H1 (cell line): ENCODE results near the gene WDR74. TPM values are rescaled to one million over a fixed set of nuclear protein-coding genes. Genes with fewer than 3 reads are reported as not detected.

Source experiments
- CTCF ChIA-PET: fragments of 300-600 bp; sonication (Branson Sonifier 250); formaldehyde crosslinking; loops from one replicate; lab custom pipeline; 2021; ENCODE audit not compliant: partially characterized antibody; lab: Charles Lee
- POLR2A ChIA-PET: fragments of 300-600 bp; sonication (Branson Sonifier 250); formaldehyde crosslinking; loops from one replicate; lab custom pipeline; 2021; ENCODE audit warnings: inconsistent platforms; ENCODE audit not compliant: partially characterized antibody; lab: Charles Lee
- DNase-seq, 2 experiments: peaks; one replicate each; pipeline versions ENCODE4 v3.0.0 to v3.0.0-alpha.2; 2010 to 2022; ENCODE audit warnings: low spot score in 2 of 2, low read depth in 1 of 2, mixed read lengths in 1 of 2
- FAIRE-seq: peaks from 2 replicates; lab custom pipeline; 2011; peaks lifted over from hg19 to GRCh38; lab: Jason Lieb, UNC
- H2AFZ ChIP-seq: 2 replicates; pipeline ENCODE4 v1.8.1; 2012; ENCODE audit warnings: low read length, inconsistent platforms
- H2AK5ac ChIP-seq: 2 replicates; pipeline ENCODE4 v1.6.1; 2013; ENCODE audit warnings: low read depth, low read length
- H2BK120ac ChIP-seq: replicated peaks from 2 replicates; pipeline ENCODE3; 2013; ENCODE audit warnings: low read depth, low read length, inconsistent platforms
- H2BK12ac ChIP-seq: 2 replicates; pipeline ENCODE4 v1.6.1; 2013; ENCODE audit warnings: low read depth, low read length
- H2BK15ac ChIP-seq: 2 replicates; pipeline ENCODE4 v1.6.1; 2013; ENCODE audit warnings: low read length
- H2BK20ac ChIP-seq: 2 replicates; pipeline ENCODE4 v1.6.1; 2013; ENCODE audit warnings: low read length
- H2BK5ac ChIP-seq: 2 replicates; pipeline ENCODE4 v1.6.1; 2013; ENCODE audit warnings: low read depth, low read length
- H3K14ac ChIP-seq: 2 replicates; pipeline ENCODE4 v1.6.1; 2013; ENCODE audit warnings: inconsistent platforms; ENCODE audit not compliant: insufficient read length
- H3K18ac ChIP-seq: 2 replicates; pipeline ENCODE4 v1.6.1; 2013; ENCODE audit warnings: low read length; ENCODE audit errors: extremely low read depth
- H3K23ac ChIP-seq: 2 replicates; pipeline ENCODE4 v1.6.1; 2013; ENCODE audit warnings: inconsistent platforms; ENCODE audit not compliant: insufficient read length
- H3K23me2 ChIP-seq: 2 replicates; pipeline ENCODE4 v1.6.1; 2013; ENCODE audit warnings: low read depth, low read length
- H3K27ac ChIP-seq: 2 replicates; pipeline ENCODE4 v1.6.1; 2011; ENCODE audit warnings: low read depth, low read length, inconsistent platforms
- H3K27me3 ChIP-seq, 4 experiments: replicated peaks in 1 of 4; 1 replicate in 1 of 4; 2 replicates in 3 of 4; pipeline versions ENCODE4 v1.6.1 to v1.8.1; 2011 to 2013; ENCODE audit warnings: low read length in 3 of 4, mild to moderate bottlenecking in 3 of 4, inconsistent platforms in 2 of 4, mixed read lengths in 2 of 4, moderate library complexity in 1 of 4; ENCODE audit not compliant: control insufficient read depth in 3 of 4, insufficient read depth in 3 of 4; ENCODE audit errors: extremely low read depth in 1 of 4
- H3K36me3 ChIP-seq, 4 experiments: 2 replicates each; pipeline versions ENCODE4 v1.6.1 to v1.8.1; 2011 to 2013; ENCODE audit warnings: mild to moderate bottlenecking in 4 of 4, low read length in 3 of 4, moderate library complexity in 2 of 4, control low read depth in 1 of 4, inconsistent platforms in 1 of 4; ENCODE audit not compliant: insufficient read depth in 4 of 4, control insufficient read depth in 2 of 4
- H3K4ac ChIP-seq: replicated peaks from 2 replicates; pipeline ENCODE3; 2013; ENCODE audit warnings: low read length, low read depth, mixed read lengths, inconsistent platforms; ENCODE audit not compliant: insufficient read length
- H3K4me1 ChIP-seq, 4 experiments: replicated peaks in 1 of 4; 1 replicate in 1 of 4; 2 replicates in 3 of 4; pipeline versions ENCODE4 v1.6.1 to v1.8.1; 2011 to 2013; ENCODE audit warnings: low read length in 3 of 4, inconsistent platforms in 2 of 4, mixed read lengths in 1 of 4; ENCODE audit not compliant: insufficient read depth in 4 of 4, control insufficient read depth in 3 of 4
- H3K4me2 ChIP-seq, 2 experiments: 2 replicates each; pipeline versions ENCODE4 v1.6.1 to v1.8.1; 2011 to 2013; ENCODE audit warnings: low read depth in 2 of 2, low read length in 2 of 2, control low read depth in 1 of 2, inconsistent platforms in 1 of 2, mild to moderate bottlenecking in 1 of 2; ENCODE audit not compliant: insufficient read depth in 1 of 2
- H3K4me3 ChIP-seq, 4 experiments: fragments of 200-600, 300-600 bp in 1 of 4; sonication (generic), shearing (Covaris generic), sonication (Bioruptor Twin) in 1 of 4; 2 replicates each; pipeline versions ENCODE4 v1.5.1 to v1.8.1; 2011 to 2016; ENCODE audit warnings: low read length in 4 of 4, low read depth in 3 of 4, control low read depth in 2 of 4, inconsistent platforms in 2 of 4, mild to moderate bottlenecking in 2 of 4, mixed read lengths in 1 of 4, moderate library complexity in 1 of 4; ENCODE audit not compliant: insufficient read depth in 2 of 4; ENCODE audit errors: extremely low read depth in 1 of 4
- H3K56ac ChIP-seq: replicated peaks from 2 replicates; pipeline ENCODE3; 2013; ENCODE audit warnings: low read depth, mild to moderate bottlenecking, mixed read lengths, low read length, inconsistent platforms; ENCODE audit not compliant: insufficient read length
- H3K79me1 ChIP-seq: 2 replicates; pipeline ENCODE4 v1.6.1; 2013; ENCODE audit warnings: low read depth, low read length, control low read depth
- H3K79me2 ChIP-seq, 2 experiments: 2 replicates each; pipeline versions ENCODE4 v1.6.1 to v1.8.1; 2012 to 2013; ENCODE audit warnings: low read length in 2 of 2, mild to moderate bottlenecking in 2 of 2, inconsistent platforms in 1 of 2; ENCODE audit not compliant: insufficient read depth in 2 of 2, control insufficient read depth in 1 of 2
- H3K9ac ChIP-seq, 4 experiments: replicated peaks in 1 of 4; 1 replicate in 1 of 4; 2 replicates in 3 of 4; pipeline versions ENCODE4 v1.6.1 to v1.8.1; 2011 to 2013; ENCODE audit warnings: low read depth in 3 of 4, low read length in 3 of 4, control low read depth in 2 of 4, mild to moderate bottlenecking in 2 of 4, moderate library complexity in 2 of 4, inconsistent platforms in 1 of 4; ENCODE audit errors: extremely low read depth in 1 of 4
- H3K9me3 ChIP-seq, 2 experiments: 2 replicates each; pipeline versions ENCODE4 v1.6.1 to v1.8.1; 2012 to 2013; ENCODE audit warnings: mild to moderate bottlenecking in 2 of 2, moderate library complexity in 2 of 2, control low read depth in 1 of 2, inconsistent platforms in 1 of 2, low read depth in 1 of 2, low read length in 1 of 2, mixed read lengths in 1 of 2; ENCODE audit not compliant: insufficient read depth in 2 of 2
- H4K20me1 ChIP-seq, 2 experiments: replicated peaks in 1 of 2; 2 replicates each; pipeline versions ENCODE3 to v1.8.1; 2011 to 2013; ENCODE audit warnings: inconsistent platforms in 2 of 2, low read length in 2 of 2, mild to moderate bottlenecking in 1 of 2; ENCODE audit not compliant: insufficient read depth in 2 of 2, control insufficient read depth in 1 of 2
- H4K5ac ChIP-seq: 2 replicates; pipeline ENCODE4 v1.6.1; 2013; ENCODE audit warnings: low read length, low read depth, mixed read lengths, inconsistent platforms; ENCODE audit not compliant: insufficient read length
- H4K8ac ChIP-seq: 2 replicates; pipeline ENCODE4 v1.8.0; 2013; ENCODE audit warnings: mild to moderate bottlenecking, moderate library complexity, low read length, inconsistent platforms; ENCODE audit not compliant: insufficient read depth; ENCODE audit errors: extremely low read depth
- H4K91ac ChIP-seq: replicated peaks from 2 replicates; pipeline ENCODE3; 2013; ENCODE audit warnings: low read length, mixed read lengths, inconsistent platforms; ENCODE audit not compliant: insufficient read length
- BACH1 ChIP-seq: IDR thresholded peaks from 2 replicates; pipeline ENCODE4 v1.6.1; 2012; ENCODE audit warnings: low read length, improper control_type of control experiment
- BCL11A ChIP-seq, 2 experiments: IDR thresholded peaks; one replicate each; pipeline ENCODE4 v1.6.1; 2011; ENCODE audit warnings: low read depth in 2 of 2, low read length in 2 of 2, mild to moderate bottlenecking in 2 of 2
- GTF2F1 ChIP-seq: IDR thresholded peaks from 2 replicates; pipeline ENCODE4 v1.6.1; 2012; ENCODE audit warnings: low read depth, low read length, improper control_type of control experiment, borderline replicate concordance
- WGBS, 2 experiments: shearing (Covaris generic) in 1 of 2; methylation state at CpG; one replicate each; pipeline versions ENCODE4 v1.1.6 to v1.1.7; 2013 to 2015; ENCODE audit warnings: low lambda C conversion rate in 2 of 2, mixed read lengths in 2 of 2, inconsistent platforms in 1 of 2, low coverage in 1 of 2, missing lambda C conversion rate in 1 of 2; ENCODE audit not compliant: insufficient replicate concordance in 2 of 2, insufficient coverage in 1 of 2, insufficient read length in 1 of 2; ENCODE audit errors: extremely low coverage in 1 of 2, missing lambda C conversion rate in 1 of 2; 5-methylcytosine and 5-hydroxymethylcytosine counted together
- polyA plus RNA-seq, 7 experiments: library from polyadenylated mRNA; depleted of rRNA in 3 of 7; stranded (reverse) in 5 of 7; unstranded in 2 of 7; fragments of >200 nt in 5 of 7; fragments of 200-250 nt in 2 of 7; gene quantifications; 1 replicate in 5 of 7; 2 replicates in 1 of 7; 4 replicates in 1 of 7; pipeline versions ENCODE4 v1.2.1 to v1.2.3, GENCODE V29; 2011 to 2013; ENCODE audit warnings: missing spikeins in 2 of 7, mixed read lengths in 2 of 7
- total RNA-seq: library from RNA; stranded (reverse); fragmentation: NEBNext Ultra II Directional; extraction: Animal tissue kit (Norgen Biotek cat#: 25700); gene quantifications from 2 replicates; pipeline ENCODE4 v1.2.1, GENCODE V29; 2021
- TF ChIP-seq, protein P1 (sequence below), 3 experiments: IDR thresholded peaks; 1 replicate in 2 of 3; 2 replicates in 1 of 3; pipeline versions ENCODE4 v1.5.1 to v1.6.1; 2011; ENCODE audit warnings: low read length in 3 of 3, mild to moderate bottlenecking in 3 of 3, inconsistent platforms in 2 of 3, low read depth in 1 of 3, moderate library complexity in 1 of 3; ENCODE audit not compliant: insufficient read depth in 1 of 3; ENCODE audit errors: control extremely low read depth in 1 of 3
- TF ChIP-seq, protein P2 (sequence below): IDR thresholded peaks from 2 replicates; pipeline ENCODE4 v1.6.1; 2012; ENCODE audit warnings: inconsistent platforms
- TF ChIP-seq, protein P3 (sequence below): IDR thresholded peaks from 2 replicates; pipeline ENCODE4 v1.6.1; 2012; ENCODE audit warnings: low read length, inconsistent platforms

WDR74 gene
- total and polyA plus RNA-seq, 2 of the 8 experiments (the other 6 are each of a cell fraction or from before 2014, with no cell fraction given), result 93.6 to 97.0 TPM

DNA sequence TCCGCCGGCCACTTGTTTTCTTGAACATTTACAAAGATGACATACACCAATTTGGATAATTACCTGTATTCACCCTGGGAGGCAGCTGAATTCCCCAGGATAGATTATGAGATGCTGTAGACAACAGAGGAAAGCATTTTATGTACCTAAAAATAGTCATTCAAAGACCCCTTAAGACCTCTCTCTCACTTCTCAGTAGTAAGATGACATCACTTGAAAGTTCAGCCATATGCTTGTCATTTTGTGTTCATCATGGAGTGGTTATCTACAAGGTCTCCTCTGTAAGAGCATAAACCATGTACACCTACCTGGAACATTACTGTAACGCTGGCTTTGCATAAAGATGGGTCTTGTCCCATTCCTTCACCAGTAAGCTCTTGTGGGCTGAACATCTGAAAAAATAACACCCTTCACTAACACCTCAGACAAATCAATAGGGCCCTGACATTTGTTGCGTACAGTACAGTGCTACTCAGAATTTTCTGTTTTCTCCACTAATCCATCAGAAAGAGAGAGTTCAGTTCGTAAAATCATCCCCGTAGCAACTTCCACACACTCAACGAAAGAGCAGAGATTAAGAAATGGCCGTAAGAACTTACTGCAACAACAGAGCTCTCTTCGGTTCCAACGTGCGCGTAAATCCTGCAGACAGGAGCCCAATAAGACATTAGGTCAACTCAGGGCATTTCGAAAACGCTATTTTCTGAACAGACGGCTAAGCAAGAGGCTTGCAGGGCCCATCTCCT lies 15.6 kb upstream of the WDR74 start:
- H3K23ac ChIP-seq, result no peak overlapping the region
- H3K4me1 ChIP-seq, result peaks cover 4 to 7% (median 6%) of the 10 kb centered on the region in 4 experiments; a peak in 4 of 7 replicates
- FAIRE-seq (no peak), DNase-seq (no peak)
- no peak overlapping the region for H3K4ac ChIP-seq
- 1% methylated on average over 15 of the region's 15 CpGs; no CpG with 5 or more reads in 1 of the 2 experiments for WGBS, 2 experiments
- peaks cover 51 to 75% of the 10 kb centered on the region in 2 experiments for H3K79me2 ChIP-seq
- ChIA-PET POLR2A (interaction anchor here (0.6 to 20.0 kb wide), 47 partner anchors 12 to 1331 kb away, joined by 3 to 2104 read pairs (median 7); partner anchors contain the start of genes B3GAT3, BSCL2, C11orf98 and CHRM1), CTCF (interaction anchor here (0.8 to 1.5 kb wide), 7 partner anchors 11 to 101 kb away, joined by 3 to 5 read pairs (median 4); partner anchors contain the start of genes SLC3A2 and ZBTB3)
- peak overlapping the region; percentile 96 for H3K56ac ChIP-seq
- H3K9me3 ChIP-seq, result no peaks in the 10 kb centered on the region
- peak overlapping the region; percentile 60 for H2BK120ac ChIP-seq
- peaks cover 32 to 48% (median 37%) of the 10 kb centered on the region in 4 experiments for H3K36me3 ChIP-seq
- H3K79me1 ChIP-seq, result peaks cover 5% of the 10 kb centered on the region; the same call in 1 of the 2 replicates
- peaks cover 14% of the 10 kb centered on the region for H3K23me2 ChIP-seq
- no peak overlapping the region for H2BK15ac ChIP-seq
- H4K5ac ChIP-seq, result peak overlapping the region; percentile 99
- peak overlapping the region; percentile 74 to 100 (median 90) for H3K4me3 ChIP-seq
- peak overlapping the region; percentile 99; the same call in 1 of the 2 replicates for H2AK5ac ChIP-seq
- H4K8ac ChIP-seq, result peak overlapping the region; percentile 93; the same call in 1 of the 2 replicates
- peak overlapping the region; percentile 99 for H2BK5ac ChIP-seq
- H4K91ac ChIP-seq, result peak overlapping the region; percentile 99
- no peak overlapping the region for H2BK20ac ChIP-seq
- no peak overlapping the region for H2BK12ac ChIP-seq
- H4K20me1 ChIP-seq, result peaks cover 4 to 30% of the 10 kb centered on the region in 2 experiments
- no peaks in the 10 kb centered on the region for H3K27me3 ChIP-seq
- peak overlapping the region; percentile 100 for H3K18ac ChIP-seq
- H3K27ac ChIP-seq, result peak overlapping the region; percentile 95
- no peak overlapping the region for H3K14ac ChIP-seq
- H3K9ac ChIP-seq, result peak overlapping the region; percentile 99 to 100 (median 100)
- H2AFZ ChIP-seq, result no peak overlapping the region
- peak overlapping the region; percentile 84 to 95 for H3K4me2 ChIP-seq
- TF ChIP-seq BACH1, result no peak
- TF ChIP-seq GTF2F1, result no peak
- TF ChIP-seq, protein P1, sequence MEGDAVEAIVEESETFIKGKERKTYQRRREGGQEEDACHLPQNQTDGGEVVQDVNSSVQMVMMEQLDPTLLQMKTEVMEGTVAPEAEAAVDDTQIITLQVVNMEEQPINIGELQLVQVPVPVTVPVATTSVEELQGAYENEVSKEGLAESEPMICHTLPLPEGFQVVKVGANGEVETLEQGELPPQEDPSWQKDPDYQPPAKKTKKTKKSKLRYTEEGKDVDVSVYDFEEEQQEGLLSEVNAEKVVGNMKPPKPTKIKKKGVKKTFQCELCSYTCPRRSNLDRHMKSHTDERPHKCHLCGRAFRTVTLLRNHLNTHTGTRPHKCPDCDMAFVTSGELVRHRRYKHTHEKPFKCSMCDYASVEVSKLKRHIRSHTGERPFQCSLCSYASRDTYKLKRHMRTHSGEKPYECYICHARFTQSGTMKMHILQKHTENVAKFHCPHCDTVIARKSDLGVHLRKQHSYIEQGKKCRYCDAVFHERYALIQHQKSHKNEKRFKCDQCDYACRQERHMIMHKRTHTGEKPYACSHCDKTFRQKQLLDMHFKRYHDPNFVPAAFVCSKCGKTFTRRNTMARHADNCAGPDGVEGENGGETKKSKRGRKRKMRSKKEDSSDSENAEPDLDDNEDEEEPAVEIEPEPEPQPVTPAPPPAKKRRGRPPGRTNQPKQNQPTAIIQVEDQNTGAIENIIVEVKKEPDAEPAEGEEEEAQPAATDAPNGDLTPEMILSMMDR (IDR thresholded peaks at IDR 0.05; ENCODE audit: control extremely low read depth in 1 of 3, insufficient read depth in 1 of 3, low read depth in 1 of 3, low read length in 3 of 3), result no peak
- TF ChIP-seq, protein P2, sequence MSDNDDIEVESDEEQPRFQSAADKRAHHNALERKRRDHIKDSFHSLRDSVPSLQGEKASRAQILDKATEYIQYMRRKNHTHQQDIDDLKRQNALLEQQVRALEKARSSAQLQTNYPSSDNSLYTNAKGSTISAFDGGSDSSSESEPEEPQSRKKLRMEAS, result no peak
- TF ChIP-seq, protein P3, sequence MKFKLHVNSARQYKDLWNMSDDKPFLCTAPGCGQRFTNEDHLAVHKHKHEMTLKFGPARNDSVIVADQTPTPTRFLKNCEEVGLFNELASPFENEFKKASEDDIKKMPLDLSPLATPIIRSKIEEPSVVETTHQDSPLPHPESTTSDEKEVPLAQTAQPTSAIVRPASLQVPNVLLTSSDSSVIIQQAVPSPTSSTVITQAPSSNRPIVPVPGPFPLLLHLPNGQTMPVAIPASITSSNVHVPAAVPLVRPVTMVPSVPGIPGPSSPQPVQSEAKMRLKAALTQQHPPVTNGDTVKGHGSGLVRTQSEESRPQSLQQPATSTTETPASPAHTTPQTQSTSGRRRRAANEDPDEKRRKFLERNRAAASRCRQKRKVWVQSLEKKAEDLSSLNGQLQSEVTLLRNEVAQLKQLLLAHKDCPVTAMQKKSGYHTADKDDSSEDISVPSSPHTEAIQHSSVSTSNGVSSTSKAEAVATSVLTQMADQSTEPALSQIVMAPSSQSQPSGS, result peak; percentile 76
- no peak for TF ChIP-seq BCL11A (IDR thresholded peaks at IDR 0.05; ENCODE audit: low read depth in 2 of 2, low read length in 2 of 2)
